ENCODE measurements around the gene FGFR2.
A peak's percentile ranks its signal among the peaks of the same experiment; 100 is the strongest.

The FGFR2 gene

GRCh38 chr10:121610798-121611323 is 12.6 kb upstream of the FGFR2 start:
- DNase-seq (ENCODE audit: low read depth): no peak

GRCh38 chr10:121609426-121610380 is 11.5 kb upstream of the FGFR2 start:
- DNase-seq (ENCODE audit: low read depth): no peak

- no peak for DNase-seq (ENCODE audit: low read depth)
These were observed 10.4 kb upstream of the FGFR2 start for GRCh38 chr10:121608469-121609190.

DNA sequence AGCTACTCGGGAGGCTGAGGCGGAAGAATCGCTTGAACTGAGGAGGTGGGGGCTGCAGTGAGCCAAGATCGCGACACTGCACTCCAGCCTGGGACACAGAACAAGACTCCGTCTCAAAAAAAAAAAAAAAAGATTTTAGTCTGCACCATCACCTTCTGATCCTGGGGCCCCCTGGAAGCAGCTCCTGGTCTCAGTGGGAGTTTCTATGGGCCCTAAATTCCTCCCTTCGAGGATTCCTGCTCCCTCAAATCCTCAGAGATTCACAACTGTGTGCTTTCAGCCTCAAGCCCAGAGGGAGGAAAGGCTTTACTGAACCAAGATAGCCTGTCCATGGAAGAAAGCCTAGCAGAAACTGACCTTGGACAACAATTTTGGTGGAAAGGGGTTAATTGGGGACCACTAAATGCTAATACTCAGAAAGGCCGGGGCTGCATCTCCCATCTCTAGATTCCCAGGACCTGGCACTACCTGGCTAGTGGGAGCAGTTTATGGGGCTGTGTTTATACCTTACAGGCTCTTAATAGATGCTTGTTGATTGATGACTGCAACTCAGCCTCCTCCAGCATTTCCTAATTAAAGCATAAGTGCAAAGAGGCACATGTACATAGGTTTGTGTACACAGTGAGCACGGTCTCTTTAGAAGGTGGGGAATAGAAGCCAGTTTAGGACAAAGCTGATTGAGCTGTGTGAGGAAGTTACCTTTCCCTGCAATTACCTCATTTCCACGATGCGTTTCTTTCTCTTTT is 9.2 kb upstream of the FGFR2 start:
- DNase-seq (ENCODE audit: low read depth): no peak

GRCh38 chr10:121605708-121606107 is 7.5 kb upstream of the FGFR2 start:
- no peak for DNase-seq (ENCODE audit: low read depth)

- DNase-seq (ENCODE audit: low read depth): no peak
These were observed 3.2 kb upstream of the FGFR2 start for GRCh38 chr10:121601458-121601857.

DNA sequence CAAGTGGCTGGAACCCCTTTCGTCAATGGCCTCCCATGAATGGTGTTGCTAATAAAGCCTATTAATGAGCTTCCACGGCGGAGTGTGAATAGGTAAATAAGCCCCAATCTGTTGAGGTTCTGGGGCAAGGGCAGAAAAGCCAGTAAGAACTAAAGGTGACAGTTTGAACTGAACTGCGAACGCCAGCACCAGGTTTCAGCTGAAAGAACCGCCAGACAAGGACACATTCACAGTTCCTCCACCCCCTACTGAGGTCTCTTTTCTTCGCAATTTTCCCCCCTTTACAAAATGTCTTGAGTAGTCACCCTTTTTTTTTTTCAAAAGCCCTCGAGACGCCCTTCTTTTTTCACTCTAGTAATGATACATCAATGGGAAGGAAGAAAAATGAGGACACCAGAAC is 2.4 kb upstream of the FGFR2 start:
- DNase-seq (ENCODE audit: low read depth): no peak

GRCh38 chr10:121599947-121600346 is 1.7 kb upstream of the FGFR2 start:
- DNase-seq (ENCODE audit: low read depth): no peak

GRCh38 chr10:121597504-121598262 is 561 bp downstream of the FGFR2 start:
- no peak for DNase-seq (ENCODE audit: low read depth)

GRCh38 chr10:121596689-121597503 is 1.3 kb downstream of the FGFR2 start:
- peak; percentile 28 for DNase-seq (ENCODE audit: low read depth)

DNA sequence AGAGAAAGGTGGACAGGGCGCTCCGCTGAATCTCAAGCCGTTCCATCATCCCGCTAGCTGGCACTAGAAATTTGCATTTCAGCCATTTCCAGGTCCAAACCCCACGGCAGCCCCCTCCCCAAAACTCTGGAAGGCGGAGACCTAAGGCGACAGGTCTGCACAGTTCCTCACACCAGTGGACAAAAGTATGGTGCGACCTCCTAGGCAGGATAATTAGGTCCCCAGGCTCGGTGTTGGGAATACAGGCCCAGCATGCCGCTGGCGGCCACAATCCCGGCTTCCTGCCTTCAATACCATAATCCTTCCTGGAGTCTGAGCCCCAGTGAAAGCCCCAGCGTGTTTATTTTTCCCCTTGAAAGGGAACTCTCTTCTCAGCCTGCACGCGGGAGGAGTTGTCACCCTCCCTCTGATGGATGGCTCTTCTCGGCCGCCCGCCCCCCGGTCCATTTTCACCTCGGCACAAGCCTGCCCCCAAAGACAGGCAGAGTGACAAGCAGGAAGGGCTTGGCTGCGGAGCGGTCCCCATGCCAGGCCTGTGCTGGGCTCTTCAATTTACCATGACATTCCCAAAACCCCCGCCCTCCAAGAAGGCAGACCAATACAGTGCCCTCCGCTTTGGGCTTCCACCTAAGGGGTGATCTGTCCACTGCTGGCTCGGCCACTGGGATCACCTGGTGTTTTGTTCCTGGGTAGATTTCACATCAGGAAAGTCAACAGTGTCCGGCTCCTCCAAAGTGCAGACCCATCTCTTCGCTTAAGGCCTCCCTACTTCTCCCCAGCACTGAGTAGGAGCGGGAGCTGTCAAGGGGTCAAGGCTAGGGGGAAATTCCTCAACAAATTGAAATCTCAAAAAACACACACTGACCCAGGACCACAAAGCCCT is 2.2 kb downstream of the FGFR2 start:
- no peak for DNase-seq (ENCODE audit: low read depth)

DNA sequence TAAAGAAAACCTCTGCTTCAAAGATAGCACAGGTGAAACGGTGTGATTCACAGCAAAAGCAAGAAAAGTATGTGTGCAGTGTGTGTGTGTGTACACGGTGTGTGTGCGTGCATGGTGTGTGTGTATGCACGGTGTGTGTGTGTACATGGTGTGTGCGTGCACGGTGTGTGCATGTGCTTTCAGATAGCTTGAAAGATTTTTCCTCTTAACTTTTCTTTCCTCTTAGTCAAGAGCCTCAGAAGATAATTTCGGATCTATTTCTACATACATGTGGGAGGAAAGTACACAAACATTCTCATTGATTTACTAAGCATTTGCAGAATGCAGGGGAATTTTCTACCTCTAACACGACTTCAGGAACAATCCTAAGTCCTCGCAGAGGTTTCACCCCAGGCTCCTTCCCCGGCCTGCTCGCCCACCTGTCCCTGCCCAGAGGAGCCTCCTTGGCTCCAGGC is 2.9 kb downstream of the FGFR2 start:
- no peak for DNase-seq (ENCODE audit: low read depth)

GRCh38 chr10:121594623-121595350 is 3.5 kb downstream of the FGFR2 start:
- DNase-seq (ENCODE audit: low read depth): peak; percentile 76

DNA sequence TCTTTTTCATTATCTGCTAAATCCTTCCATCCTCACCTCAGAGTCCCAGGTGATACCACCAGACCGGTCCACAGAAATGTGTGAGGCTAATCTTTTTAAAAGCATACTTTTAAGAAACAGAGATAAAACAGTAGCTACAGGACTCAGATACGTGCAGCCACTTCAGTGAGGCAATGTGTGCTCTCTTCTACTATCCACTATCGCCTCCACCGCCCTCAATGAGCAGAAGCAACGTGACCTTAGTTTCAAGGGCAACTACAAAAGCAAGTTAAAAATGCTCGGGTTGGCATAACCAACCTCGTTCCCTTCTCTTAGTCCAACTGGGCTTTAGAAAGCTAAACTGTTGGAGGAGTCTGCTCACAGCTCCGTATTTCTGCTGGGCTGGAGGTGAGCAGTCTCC is 4.2 kb downstream of the FGFR2 start:
- no peak for DNase-seq (ENCODE audit: low read depth)

DNA sequence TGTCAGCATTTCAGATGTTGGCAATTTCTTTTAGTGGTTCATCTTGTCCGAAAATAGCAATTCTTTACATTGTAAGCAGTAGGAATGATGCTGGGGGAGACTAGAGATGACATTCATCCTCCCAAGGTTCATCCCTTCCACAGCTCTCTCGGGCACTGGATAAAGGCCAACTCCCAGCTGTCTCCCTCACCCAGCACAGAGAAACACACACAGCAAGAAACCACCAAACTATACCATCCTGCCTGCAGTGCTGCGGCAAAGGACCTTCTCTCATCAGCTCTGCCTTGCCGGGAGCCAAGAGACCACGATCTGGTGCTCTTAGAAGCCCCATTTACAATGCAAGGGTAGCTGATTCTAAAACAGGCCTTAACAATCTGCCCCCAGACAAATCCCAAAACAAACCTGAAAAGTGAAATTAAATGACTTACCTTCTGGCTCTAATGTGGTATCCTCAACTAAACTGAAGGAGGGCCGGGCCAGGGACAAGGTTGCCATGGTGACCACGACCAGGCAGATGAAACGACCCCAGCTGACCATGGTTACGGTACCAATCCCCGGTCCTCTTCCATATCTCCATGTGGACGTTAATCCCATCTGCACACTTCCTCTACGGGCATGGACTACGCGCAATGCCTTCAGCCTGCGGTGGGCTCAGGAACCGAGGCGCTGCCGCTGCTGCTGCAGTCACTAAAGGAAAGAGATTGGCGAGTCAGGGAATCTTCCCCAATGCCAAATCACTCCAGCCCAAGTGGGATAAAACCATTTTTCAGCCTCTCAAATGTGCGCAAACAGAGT is 4.8 kb downstream of the FGFR2 start:
- DNase-seq (ENCODE audit: low read depth): no peak

GRCh38 chr10:121592155-121592890 is 5.9 kb downstream of the FGFR2 start:
- no peak for DNase-seq (ENCODE audit: low read depth)

GRCh38 chr10:121591186-121591585 is 7.1 kb downstream of the FGFR2 start:
- DNase-seq (ENCODE audit: low read depth): no peak

All from stromal cell of bone marrow (primary cell).